GM23338 (cell line): ENCODE data around the gene PIN1. TPM values are rescaled to one million over a fixed set of nuclear protein-coding genes. Genes with fewer than 3 reads are reported as not detected.

ENCODE experiments used
- ATAC-seq: fragments of 200-7000 bp; cut with Tn5 transposase; 3 replicates; pipeline ENCODE4 v1.9.1; 2020
- DNase-seq: peaks from one replicate; pipeline ENCODE4 v3.0.0-alpha.2; 2015; ENCODE audit warnings: low spot score
- H2AFZ ChIP-seq: fragments of 200-600 bp; sonication (generic); 2 replicates; pipeline ENCODE4 v1.8.0; 2016; ENCODE audit warnings: antibody characterized with exemption, mild to moderate bottlenecking, moderate library complexity
- H3F3A ChIP-seq: fragments of 200-600 bp; sonication (generic); replicated peaks from 2 replicates; pipeline ENCODE4 v1.8.0; 2017; ENCODE audit warnings: antibody characterized with exemption, mixed run types, low read depth
- H3K27ac ChIP-seq: fragments of 200-600 bp; sonication (generic); 2 replicates; pipeline ENCODE4 v1.6.1; 2016; ENCODE audit warnings: low read depth
- H3K27me3 ChIP-seq: fragments of 200-600 bp; sonication (generic); 2 replicates; pipeline ENCODE4 v1.8.0; 2016; ENCODE audit warnings: mild to moderate bottlenecking, mixed run types, moderate library complexity; ENCODE audit not compliant: insufficient read depth
- H3K36me3 ChIP-seq: fragments of 200-600 bp; sonication (generic); 2 replicates; pipeline ENCODE4 v1.8.0; 2016; ENCODE audit warnings: mild to moderate bottlenecking; ENCODE audit not compliant: insufficient read depth
- H3K4me1 ChIP-seq: fragments of 200-600 bp; sonication (generic); 2 replicates; pipeline ENCODE4 v1.8.0; 2016; ENCODE audit warnings: mild to moderate bottlenecking, moderate library complexity; ENCODE audit not compliant: insufficient read depth
- H3K4me2 ChIP-seq: fragments of 200-600 bp; sonication (generic); 2 replicates; pipeline ENCODE4 v1.7.1; 2017; ENCODE audit warnings: mixed run types
- H3K4me3 ChIP-seq: fragments of 200-600 bp; sonication (generic); 2 replicates; pipeline ENCODE4 v1.6.1; 2016; ENCODE audit warnings: mixed run types
- H3K79me2 ChIP-seq: fragments of 200-600 bp; sonication (generic); replicated peaks from 2 replicates; pipeline ENCODE4 v1.8.0; 2017; ENCODE audit warnings: mild to moderate bottlenecking; ENCODE audit not compliant: insufficient read depth
- H3K9me2 ChIP-seq: fragments of 200-600 bp; sonication (generic); 2 replicates; pipeline ENCODE4 v1.8.0; 2017; ENCODE audit not compliant: insufficient read depth
- H4K20me1 ChIP-seq: fragments of 200-600 bp; sonication (generic); replicated peaks from 2 replicates; pipeline ENCODE4 v1.8.0; 2017; ENCODE audit warnings: mild to moderate bottlenecking; ENCODE audit not compliant: insufficient read depth
- H3K27ac Mint-ChIP-seq: 2 replicates; pipeline ENCODE4 v1.8.0; 2020; ENCODE audit warnings: inconsistent platforms, mild to moderate bottlenecking, moderate library complexity, mixed read lengths
- H3K27me3 Mint-ChIP-seq: 3 replicates; pipeline ENCODE4 v1.8.0; 2022; ENCODE audit warnings: low read depth, mild to moderate bottlenecking, moderate library complexity, mixed read lengths, inconsistent platforms; ENCODE audit not compliant: insufficient read depth, poor library complexity
- H3K36me3 Mint-ChIP-seq: 3 replicates; pipeline ENCODE4 v1.8.0; 2021; ENCODE audit warnings: low read depth, mild to moderate bottlenecking, inconsistent platforms, moderate library complexity, mixed read lengths
- H3K4me1 Mint-ChIP-seq: 3 replicates; pipeline ENCODE4 v1.8.0; 2020; ENCODE audit warnings: mild to moderate bottlenecking, inconsistent platforms, mixed read lengths
- H3K4me3 Mint-ChIP-seq: 3 replicates; pipeline ENCODE4 v1.8.0; 2021; ENCODE audit warnings: moderate library complexity, mild to moderate bottlenecking, inconsistent platforms, mixed read lengths
- H3K9me3 Mint-ChIP-seq: 3 replicates; pipeline ENCODE4 v1.8.0; 2020; ENCODE audit warnings: moderate library complexity, mild to moderate bottlenecking, inconsistent platforms, mixed read lengths
- EZH2 ChIP-seq: fragments of 200-600 bp; sonication (generic); IDR thresholded peaks from one replicate; pipeline ENCODE4 v1.8.0; 2017; ENCODE audit warnings: antibody characterized with exemption, mild to moderate bottlenecking, low read depth; ENCODE audit not compliant: unreplicated experiment
- JUNB ChIP-seq: IDR thresholded peaks from one replicate; pipeline ENCODE4 v1.6.1; 2016; ENCODE audit warnings: antibody characterized with exemption; ENCODE audit not compliant: unreplicated experiment
- NANOG ChIP-seq: IDR thresholded peaks from 2 replicates; pipeline ENCODE4 v1.6.1; 2016; ENCODE audit warnings: antibody characterized with exemption, borderline replicate concordance
- POLR2AphosphoS5 ChIP-seq: IDR thresholded peaks from 2 replicates; pipeline ENCODE4 v1.6.1; 2016; ENCODE audit warnings: antibody characterized with exemption, low read depth
- STAT1 ChIP-seq: IDR thresholded peaks from one replicate; pipeline ENCODE4 v1.6.1; 2016; ENCODE audit warnings: antibody characterized with exemption; ENCODE audit not compliant: unreplicated experiment
- ZNF114 ChIP-seq: fragments of 250-450 bp; sonication (Bioruptor Pico); IDR thresholded peaks from 2 replicates; pipeline ENCODE4 v1.5.0; 2020; ENCODE audit warnings: mild to moderate bottlenecking, moderate library complexity
- ZNF331 ChIP-seq: fragments of 250-450 bp; sonication (Bioruptor Pico); IDR thresholded peaks from 2 replicates; pipeline ENCODE4 v1.5.0; 2020; ENCODE audit warnings: low read depth, mild to moderate bottlenecking, moderate library complexity
- polyA plus RNA-seq: library from polyadenylated mRNA; unstranded; fragments of >200 nt; fragmentation: Nextera tagmentation; extraction: Ambion mirVana; gene quantifications from 2 replicates; pipeline ENCODE4 v1.2.1, GENCODE V29; 2016
- total RNA-seq: library from RNA; depleted of rRNA; stranded (reverse); fragments of >200 nt; shearing (Covaris generic); gene quantifications from 2 replicates; pipeline ENCODE4 v1.2.3, GENCODE V29; 2014
- TF ChIP-seq, protein P1 (sequence below): IDR thresholded peaks from 2 replicates; pipeline ENCODE4 v1.6.1; 2016; ENCODE audit warnings: antibody characterized with exemption
- TF ChIP-seq, protein P2 (sequence below): fragments of 250-450 bp; sonication (Bioruptor Pico); IDR thresholded peaks from 2 replicates; pipeline ENCODE4 v1.5.0; 2020; ENCODE audit warnings: mild to moderate bottlenecking, moderate library complexity

PIN1 gene
- total and polyA plus RNA-seq, 2 experiments from 2014 or later: 127 TPM

DNA sequence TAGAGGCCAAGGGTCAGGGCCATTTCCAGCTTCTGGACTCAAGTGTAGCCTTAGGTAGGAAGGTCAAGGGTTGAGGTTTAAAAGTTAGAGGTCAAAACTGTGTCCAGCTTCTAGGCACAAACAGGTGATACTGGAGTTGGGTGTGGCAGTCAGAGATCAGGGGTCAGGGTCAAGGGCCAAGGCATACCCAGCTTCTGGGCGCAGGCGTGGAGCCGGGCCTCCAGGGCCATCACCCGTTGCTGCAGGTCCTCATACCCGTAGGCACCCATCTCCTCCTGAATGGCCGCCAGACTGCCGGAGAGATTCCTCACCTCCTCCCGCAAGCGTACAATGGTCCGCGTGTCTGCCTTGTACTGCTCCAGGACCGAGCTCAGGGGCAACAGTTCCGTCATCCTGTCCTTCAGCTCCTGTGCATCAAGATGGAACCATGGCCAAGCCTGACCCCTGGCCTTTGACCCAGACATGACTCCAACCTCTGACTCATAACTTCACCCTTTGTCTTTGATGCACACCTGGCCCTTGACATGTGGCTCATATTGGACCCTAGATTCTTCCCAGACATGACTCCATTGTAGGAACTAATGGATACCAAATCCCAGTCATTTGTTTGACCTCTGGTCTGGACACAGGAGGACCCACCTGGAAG is 22.1 kb downstream of the PIN1 start:
- no peaks in the 10 kb centered on the region for H3K79me2 ChIP-seq
- no peaks in the 10 kb centered on the region; the same call in 1 of the 2 replicates for H3K4me1 ChIP-seq
- ATAC-seq: no peak
- no peak for TF ChIP-seq POLR2AphosphoS5
- no peak for TF ChIP-seq STAT1
- TF ChIP-seq, protein P1, sequence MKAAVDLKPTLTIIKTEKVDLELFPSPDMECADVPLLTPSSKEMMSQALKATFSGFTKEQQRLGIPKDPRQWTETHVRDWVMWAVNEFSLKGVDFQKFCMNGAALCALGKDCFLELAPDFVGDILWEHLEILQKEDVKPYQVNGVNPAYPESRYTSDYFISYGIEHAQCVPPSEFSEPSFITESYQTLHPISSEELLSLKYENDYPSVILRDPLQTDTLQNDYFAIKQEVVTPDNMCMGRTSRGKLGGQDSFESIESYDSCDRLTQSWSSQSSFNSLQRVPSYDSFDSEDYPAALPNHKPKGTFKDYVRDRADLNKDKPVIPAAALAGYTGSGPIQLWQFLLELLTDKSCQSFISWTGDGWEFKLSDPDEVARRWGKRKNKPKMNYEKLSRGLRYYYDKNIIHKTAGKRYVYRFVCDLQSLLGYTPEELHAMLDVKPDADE: no peak
- TF ChIP-seq, protein P2, sequence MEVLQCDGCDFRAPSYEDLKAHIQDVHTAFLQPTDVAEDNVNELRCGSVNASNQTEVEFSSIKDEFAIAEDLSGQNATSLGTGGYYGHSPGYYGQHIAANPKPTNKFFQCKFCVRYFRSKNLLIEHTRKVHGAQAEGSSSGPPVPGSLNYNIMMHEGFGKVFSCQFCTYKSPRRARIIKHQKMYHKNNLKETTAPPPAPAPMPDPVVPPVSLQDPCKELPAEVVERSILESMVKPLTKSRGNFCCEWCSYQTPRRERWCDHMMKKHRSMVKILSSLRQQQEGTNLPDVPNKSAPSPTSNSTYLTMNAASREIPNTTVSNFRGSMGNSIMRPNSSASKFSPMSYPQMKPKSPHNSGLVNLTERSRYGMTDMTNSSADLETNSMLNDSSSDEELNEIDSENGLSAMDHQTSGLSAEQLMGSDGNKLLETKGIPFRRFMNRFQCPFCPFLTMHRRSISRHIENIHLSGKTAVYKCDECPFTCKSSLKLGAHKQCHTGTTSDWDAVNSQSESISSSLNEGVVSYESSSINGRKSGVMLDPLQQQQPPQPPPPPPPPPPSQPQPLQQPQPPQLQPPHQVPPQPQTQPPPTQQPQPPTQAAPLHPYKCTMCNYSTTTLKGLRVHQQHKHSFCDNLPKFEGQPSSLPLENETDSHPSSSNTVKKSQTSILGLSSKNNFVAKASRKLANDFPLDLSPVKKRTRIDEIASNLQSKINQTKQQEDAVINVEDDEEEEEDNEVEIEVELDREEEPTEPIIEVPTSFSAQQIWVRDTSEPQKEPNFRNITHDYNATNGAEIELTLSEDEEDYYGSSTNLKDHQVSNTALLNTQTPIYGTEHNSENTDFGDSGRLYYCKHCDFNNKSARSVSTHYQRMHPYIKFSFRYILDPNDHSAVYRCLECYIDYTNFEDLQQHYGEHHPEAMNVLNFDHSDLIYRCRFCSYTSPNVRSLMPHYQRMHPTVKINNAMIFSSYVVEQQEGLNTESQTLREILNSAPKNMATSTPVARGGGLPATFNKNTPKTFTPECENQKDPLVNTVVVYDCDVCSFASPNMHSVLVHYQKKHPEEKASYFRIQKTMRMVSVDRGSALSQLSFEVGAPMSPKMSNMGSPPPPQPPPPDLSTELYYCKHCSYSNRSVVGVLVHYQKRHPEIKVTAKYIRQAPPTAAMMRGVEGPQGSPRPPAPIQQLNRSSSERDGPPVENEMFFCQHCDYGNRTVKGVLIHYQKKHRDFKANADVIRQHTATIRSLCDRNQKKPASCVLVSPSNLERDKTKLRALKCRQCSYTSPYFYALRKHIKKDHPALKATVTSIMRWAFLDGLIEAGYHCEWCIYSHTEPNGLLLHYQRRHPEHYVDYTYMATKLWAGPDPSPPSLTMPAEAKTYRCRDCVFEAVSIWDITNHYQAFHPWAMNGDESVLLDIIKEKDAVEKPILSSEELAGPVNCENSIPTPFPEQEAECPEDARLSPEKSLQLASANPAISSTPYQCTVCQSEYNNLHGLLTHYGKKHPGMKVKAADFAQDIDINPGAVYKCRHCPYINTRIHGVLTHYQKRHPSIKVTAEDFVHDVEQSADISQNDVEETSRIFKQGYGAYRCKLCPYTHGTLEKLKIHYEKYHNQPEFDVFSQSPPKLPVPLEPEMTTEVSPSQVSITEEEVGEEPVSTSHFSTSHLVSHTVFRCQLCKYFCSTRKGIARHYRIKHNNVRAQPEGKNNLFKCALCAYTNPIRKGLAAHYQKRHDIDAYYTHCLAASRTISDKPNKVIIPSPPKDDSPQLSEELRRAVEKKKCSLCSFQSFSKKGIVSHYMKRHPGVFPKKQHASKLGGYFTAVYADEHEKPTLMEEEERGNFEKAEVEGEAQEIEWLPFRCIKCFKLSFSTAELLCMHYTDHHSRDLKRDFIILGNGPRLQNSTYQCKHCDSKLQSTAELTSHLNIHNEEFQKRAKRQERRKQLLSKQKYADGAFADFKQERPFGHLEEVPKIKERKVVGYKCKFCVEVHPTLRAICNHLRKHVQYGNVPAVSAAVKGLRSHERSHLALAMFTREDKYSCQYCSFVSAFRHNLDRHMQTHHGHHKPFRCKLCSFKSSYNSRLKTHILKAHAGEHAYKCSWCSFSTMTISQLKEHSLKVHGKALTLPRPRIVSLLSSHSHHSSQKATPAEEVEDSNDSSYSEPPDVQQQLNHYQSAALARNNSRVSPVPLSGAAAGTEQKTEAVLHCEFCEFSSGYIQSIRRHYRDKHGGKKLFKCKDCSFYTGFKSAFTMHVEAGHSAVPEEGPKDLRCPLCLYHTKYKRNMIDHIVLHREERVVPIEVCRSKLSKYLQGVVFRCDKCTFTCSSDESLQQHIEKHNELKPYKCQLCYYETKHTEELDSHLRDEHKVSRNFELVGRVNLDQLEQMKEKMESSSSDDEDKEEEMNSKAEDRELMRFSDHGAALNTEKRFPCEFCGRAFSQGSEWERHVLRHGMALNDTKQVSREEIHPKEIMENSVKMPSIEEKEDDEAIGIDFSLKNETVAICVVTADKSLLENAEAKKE (CRISPR knock-in tag): no peak
- no peak for TF ChIP-seq ZNF331 (CRISPR knock-in tag)
- TF ChIP-seq NANOG: no peak
- no peak for TF ChIP-seq EZH2
- TF ChIP-seq ZNF114 (CRISPR knock-in tag): no peak
- TF ChIP-seq JUNB: no peak
- no peak overlapping the region for H3K4me2 ChIP-seq
- no peak overlapping the region for H3K4me3 ChIP-seq
- no peaks in the 10 kb centered on the region for H3K9me2 ChIP-seq
- no peaks in the 10 kb centered on the region; the same call in 1 of the 2 replicates for H3K36me3 ChIP-seq
- no peaks in the 10 kb centered on the region; the same call in 2 of the 3 replicates for H3K9me3 Mint-ChIP-seq
- no peaks in the 10 kb centered on the region for H3F3A ChIP-seq
- H3K27me3 Mint-ChIP-seq: peaks cover 9% of the 10 kb centered on the region
- H3K27ac ChIP-seq: no peak overlapping the region
- no peak overlapping the region for H2AFZ ChIP-seq
- DNase-seq: no peak
- H3K27ac Mint-ChIP-seq: no peak overlapping the region
- peaks cover 11% of the 10 kb centered on the region for H4K20me1 ChIP-seq
- no peaks in the 10 kb centered on the region for H3K27me3 ChIP-seq
- H3K36me3 Mint-ChIP-seq: peaks cover 36% of the 10 kb centered on the region; the same call in 2 of the 3 replicates
- no peak overlapping the region for H3K4me3 Mint-ChIP-seq
- H3K4me1 Mint-ChIP-seq: no peaks in the 10 kb centered on the region; the same call in 2 of the 3 replicates
